PC-3 (cell line): ENCODE results near the gene SLC45A3. TPM values are rescaled to one million over a fixed set of nuclear protein-coding genes. Genes with fewer than 3 reads are reported as not detected.

Experiments
- ATAC-seq: fragments of 200-7000 bp; cut with Tn5 transposase; 2 replicates; pipeline ENCODE4 v1.9.1; 2020; ENCODE audit warnings: mild to moderate bottlenecking, moderate library complexity
- BruUV-seq: library from RNA; stranded (reverse); fragments of 400-500 nt; replicated peaks from 2 replicates; lab custom pipeline; 2021; lab: Mats Ljungman, UMichigan
- CTCF ChIA-PET: fragments of 300-600 bp; sonication (Branson Sonifier 250); formaldehyde crosslinking; loops from one replicate; lab custom pipeline; 2022; ENCODE audit warnings: antibody characterized with exemption; lab: Charles Lee
- POLR2A ChIA-PET: fragments of 300-600 bp; sonication (Branson Sonifier 250); formaldehyde crosslinking; loops from one replicate; lab custom pipeline; 2022; ENCODE audit warnings: antibody characterized with exemption; ENCODE audit not compliant: unreplicated experiment; lab: Charles Lee
- DNase-seq: peaks from one replicate; pipeline ENCODE4 v3.0.0-alpha.2; 2015
- H2AFZ ChIP-seq: fragments of 300-600 bp; sonication (generic); 2 replicates; pipeline ENCODE4 v1.6.0; 2016; ENCODE audit warnings: antibody characterized with exemption, low read length
- H3F3A ChIP-seq: fragments of 300-600 bp; sonication (generic); one replicate; pipeline ENCODE4 v1.6.0; 2017; ENCODE audit warnings: antibody characterized with exemption, low read length, control low read depth, mild to moderate bottlenecking; ENCODE audit not compliant: unreplicated experiment
- H3K27ac ChIP-seq: fragments of 300-600 bp; sonication (generic); 2 replicates; pipeline ENCODE4 v1.5.1; 2016; ENCODE audit warnings: mild to moderate bottlenecking, low read length
- H3K27me3 ChIP-seq: fragments of 300-600 bp; sonication (generic); 2 replicates; pipeline ENCODE4 v1.6.1; 2016; ENCODE audit warnings: low read length, mixed read lengths
- H3K36me3 ChIP-seq: fragments of 300-600 bp; sonication (generic); 2 replicates; pipeline ENCODE4 v1.6.1; 2016; ENCODE audit warnings: low read depth, mixed run types, low read length, mixed read lengths
- H3K4me1 ChIP-seq: fragments of 300-600 bp; sonication (generic); 2 replicates; pipeline ENCODE4 v1.5.1; 2016; ENCODE audit warnings: low read length; ENCODE audit not compliant: insufficient read depth
- H3K4me2 ChIP-seq: fragments of 300-600 bp; sonication (generic); 2 replicates; pipeline ENCODE4 v1.6.0; 2016; ENCODE audit warnings: low read length
- H3K4me3 ChIP-seq: fragments of 300-600 bp; sonication (generic); 2 replicates; pipeline ENCODE4 v1.5.1; 2016; ENCODE audit warnings: mild to moderate bottlenecking, low read length, mixed read lengths
- H3K79me2 ChIP-seq: fragments of 300-600 bp; sonication (generic); 2 replicates; pipeline ENCODE4 v1.6.1; 2017; ENCODE audit warnings: low read length, mixed read lengths
- H3K9ac ChIP-seq: fragments of 300-600 bp; sonication (generic); 2 replicates; pipeline ENCODE4 v1.6.0; 2016; ENCODE audit warnings: mild to moderate bottlenecking, low read length
- H3K9me2 ChIP-seq: fragments of 300-600 bp; sonication (generic); replicated peaks from 2 replicates; pipeline ENCODE4 v1.6.1; 2016; ENCODE audit warnings: mixed run types, low read length, mixed read lengths
- H3K9me3 ChIP-seq: fragments of 300-600 bp; sonication (generic); 2 replicates; pipeline ENCODE4 v1.6.1; 2016; ENCODE audit warnings: low read length, mixed read lengths
- H4K20me1 ChIP-seq: fragments of 300-600 bp; sonication (generic); 2 replicates; pipeline ENCODE4 v1.6.1; 2016; ENCODE audit warnings: low read length, mixed read lengths
- CTCF ChIP-seq: fragments of 300-600 bp; sonication (generic); conservative IDR thresholded peaks from 2 replicates; pipeline ENCODE4 v1.5.1; 2017; ENCODE audit warnings: antibody characterized with exemption, low read depth, mild to moderate bottlenecking, low read length
- EZH2 ChIP-seq: fragments of 300-600 bp; sonication (generic); IDR thresholded peaks from one replicate; pipeline ENCODE4 v1.6.1; 2017; ENCODE audit warnings: antibody characterized with exemption, mild to moderate bottlenecking, low read length; ENCODE audit not compliant: unreplicated experiment
- EZH2phosphoT487 ChIP-seq: fragments of 300-600 bp; sonication (generic); IDR thresholded peaks from 2 replicates; pipeline ENCODE4 v1.6.1; 2018; ENCODE audit warnings: mild to moderate bottlenecking, antibody characterized with exemption, low read length, borderline replicate concordance
- intact Hi-C: fragments of 100-400 bp; cut with micrococcal nuclease; formaldehyde crosslinking; loops from 2 replicates; pipeline ENCODE4 v1.9.0; 2023
- total RNA-seq: library from RNA; depleted of rRNA; stranded (reverse); fragments of >200 nt; gene quantifications from 2 replicates; pipeline ENCODE4 v1.2.3, GENCODE V29; 2014

The SLC45A3 gene
- total RNA-seq, 1 experiment from 2014 or later, result 33.2 TPM

DNA sequence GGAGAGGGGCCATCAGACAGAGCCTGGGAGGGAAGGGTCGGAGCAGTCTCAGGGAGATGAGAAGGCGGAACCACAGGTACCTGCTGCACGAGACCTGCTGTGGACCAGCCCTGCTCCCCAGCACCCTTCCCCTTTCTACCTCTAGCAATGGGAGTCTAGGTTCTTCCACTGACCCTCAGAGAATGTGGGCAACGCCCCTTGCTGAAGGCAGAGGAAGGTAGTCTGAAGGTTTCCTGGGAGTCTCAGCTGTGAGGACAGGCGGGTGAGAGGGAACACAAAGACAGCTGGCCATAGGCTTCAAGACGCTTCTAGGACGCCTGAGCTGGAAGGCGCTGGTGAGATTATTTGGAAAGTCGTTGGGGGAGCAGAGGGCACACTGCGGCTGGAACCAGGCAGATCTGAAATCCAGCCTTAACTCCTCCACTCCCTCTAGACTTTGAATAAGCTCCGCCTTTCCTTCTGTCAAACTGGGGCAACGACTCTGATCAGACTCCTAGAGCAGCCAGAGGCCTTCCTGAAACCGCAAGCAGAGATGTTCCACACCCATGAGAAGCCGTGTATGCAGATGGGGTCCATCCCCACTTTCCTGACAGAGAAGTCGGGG lies 18.1 kb downstream of the SLC45A3 start:
- Histone ChIP-seq H3K9me3 (no peaks in the 10 kb centered on the region), H3K4me2 (no peak overlapping the region), H3K27ac (no peak overlapping the region), H2AFZ (no peak overlapping the region), H3K9ac (no peak overlapping the region), H3K27me3 (no peaks in the 10 kb centered on the region), H3F3A (no peaks in the 10 kb centered on the region), H3K36me3 (peaks cover 8% of the 10 kb centered on the region; the same call in 1 of the 2 replicates), H3K4me3 (no peak overlapping the region), H4K20me1 (no peaks in the 10 kb centered on the region), H3K9me2 (no peaks in the 10 kb centered on the region), H3K79me2 (peaks cover 29% of the 10 kb centered on the region), H3K4me1 (peaks cover 39% of the 10 kb centered on the region)
- intact Hi-C loops, result no loop called here
- no peak for ATAC-seq
- BruUV-seq, result no TSS peak
- TF ChIP-seq CTCF (no peak), EZH2phosphoT487 (no peak), EZH2 (no peak)
- ChIA-PET CTCF (interaction anchor here (0.9 kb wide), 1 partner anchor 49 kb away, joined by 3 read pairs; no protein-coding TSS in a partner anchor), POLR2A (no interaction called here)
- no peak for DNase-seq

- ChIA-PET POLR2A (no interaction called here), CTCF (interaction anchor here (0.9 kb wide), 1 partner anchor 50 kb away, joined by 3 read pairs; no protein-coding TSS in a partner anchor)
- no peak overlapping the region for H3K9ac ChIP-seq
- H3K36me3 ChIP-seq, result peaks cover 8% of the 10 kb centered on the region; the same call in 1 of the 2 replicates
- TF ChIP-seq CTCF (no peak), EZH2phosphoT487 (no peak), EZH2 (no peak)
- no TSS peak for BruUV-seq
- no peak for ATAC-seq
- no peak overlapping the region for H3K4me2 ChIP-seq
- intact Hi-C loops, result no loop called here
- no peak overlapping the region for H2AFZ ChIP-seq
- no peak overlapping the region for H3K4me3 ChIP-seq
- H3K27me3 ChIP-seq, result no peaks in the 10 kb centered on the region
- no peaks in the 10 kb centered on the region for H3F3A ChIP-seq
- DNase-seq, result no peak
- H3K9me2 ChIP-seq, result no peaks in the 10 kb centered on the region
- H3K79me2 ChIP-seq, result peaks cover 25% of the 10 kb centered on the region
- peaks cover 33% of the 10 kb centered on the region for H3K4me1 ChIP-seq
- H3K9me3 ChIP-seq, result no peaks in the 10 kb centered on the region
- no peaks in the 10 kb centered on the region for H4K20me1 ChIP-seq
- no peak overlapping the region for H3K27ac ChIP-seq
These were observed 18.7 kb downstream of the SLC45A3 start for GRCh38 chr1:205661429-205662134.
